ENCODE results near the gene C19orf44. TPM values are rescaled to one million over a fixed set of nuclear protein-coding genes. Genes with fewer than 3 reads are reported as not detected.

The C19orf44 gene
- total RNA-seq, 1 donor from 2014 or later, result 6.7 TPM

DNA sequence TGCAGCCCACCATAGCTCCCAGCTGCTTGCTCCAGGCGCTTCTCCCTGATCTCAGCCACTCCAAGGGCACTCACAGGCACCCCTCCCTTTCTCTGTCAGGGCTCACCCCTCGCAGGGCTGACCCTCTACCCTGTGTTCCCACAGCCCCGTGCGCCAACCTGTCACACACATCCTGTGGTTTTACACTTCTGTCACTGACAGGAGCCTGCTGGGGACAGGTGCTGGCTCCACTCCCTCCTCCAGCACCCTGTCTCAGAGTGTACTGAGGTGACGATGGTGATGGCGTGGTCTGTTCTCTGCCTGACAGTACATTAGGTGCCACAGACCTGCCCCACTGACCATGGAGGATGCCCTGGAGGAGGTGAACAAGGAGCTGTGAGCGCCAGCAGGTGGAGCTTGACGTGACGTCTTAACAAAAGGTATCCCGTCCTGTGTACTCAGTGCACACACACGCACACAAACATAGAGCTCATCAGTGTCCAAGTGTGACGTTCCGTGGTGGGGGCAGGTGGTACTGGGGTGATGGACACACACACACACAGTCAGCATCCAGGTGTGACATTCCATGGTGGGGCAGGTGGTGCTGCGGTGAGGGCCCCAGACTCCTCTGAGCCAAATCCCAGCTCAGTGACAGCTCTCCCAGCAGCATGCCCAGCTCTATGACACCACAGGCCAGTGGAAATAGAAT is 20.9 kb downstream of the C19orf44 start:
- Histone ChIP-seq H3K27ac (no peak overlapping the region), H3K9me3 (no peaks in the 10 kb centered on the region), H3K36me3 (peaks cover 68% of the 10 kb centered on the region), H3K27me3 (no peaks in the 10 kb centered on the region), H3K4me1 (no peaks in the 10 kb centered on the region), H3K4me3 (no peak overlapping the region)
- DNase-seq (no peak), ATAC-seq (no peak)
- TF ChIP-seq, protein P1, sequence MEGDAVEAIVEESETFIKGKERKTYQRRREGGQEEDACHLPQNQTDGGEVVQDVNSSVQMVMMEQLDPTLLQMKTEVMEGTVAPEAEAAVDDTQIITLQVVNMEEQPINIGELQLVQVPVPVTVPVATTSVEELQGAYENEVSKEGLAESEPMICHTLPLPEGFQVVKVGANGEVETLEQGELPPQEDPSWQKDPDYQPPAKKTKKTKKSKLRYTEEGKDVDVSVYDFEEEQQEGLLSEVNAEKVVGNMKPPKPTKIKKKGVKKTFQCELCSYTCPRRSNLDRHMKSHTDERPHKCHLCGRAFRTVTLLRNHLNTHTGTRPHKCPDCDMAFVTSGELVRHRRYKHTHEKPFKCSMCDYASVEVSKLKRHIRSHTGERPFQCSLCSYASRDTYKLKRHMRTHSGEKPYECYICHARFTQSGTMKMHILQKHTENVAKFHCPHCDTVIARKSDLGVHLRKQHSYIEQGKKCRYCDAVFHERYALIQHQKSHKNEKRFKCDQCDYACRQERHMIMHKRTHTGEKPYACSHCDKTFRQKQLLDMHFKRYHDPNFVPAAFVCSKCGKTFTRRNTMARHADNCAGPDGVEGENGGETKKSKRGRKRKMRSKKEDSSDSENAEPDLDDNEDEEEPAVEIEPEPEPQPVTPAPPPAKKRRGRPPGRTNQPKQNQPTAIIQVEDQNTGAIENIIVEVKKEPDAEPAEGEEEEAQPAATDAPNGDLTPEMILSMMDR (IDR thresholded peaks at IDR 0.05), result no peak
- intact Hi-C loops (cut with DNase I), result no loop called here

DNA sequence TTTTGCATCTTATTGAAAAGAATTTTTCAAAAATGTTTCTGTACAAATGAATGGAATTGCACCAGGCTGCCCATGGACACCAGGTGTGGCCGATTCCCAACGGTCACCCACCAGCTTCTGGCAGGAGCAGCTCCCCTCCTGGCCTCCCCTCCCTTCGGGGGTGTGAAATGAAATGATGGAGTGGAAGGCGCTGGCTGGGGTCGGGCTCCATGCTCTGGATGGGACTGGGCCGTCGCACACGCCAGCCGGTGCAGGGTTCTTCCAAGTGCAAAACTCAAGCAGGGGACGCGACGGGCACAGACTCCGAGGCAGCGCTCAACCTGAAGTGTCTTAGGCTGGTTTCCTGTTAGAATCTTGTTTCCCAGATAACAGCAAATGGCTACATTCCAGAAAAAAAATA is 21.9 kb downstream of the C19orf44 start:
- H3K4me1 ChIP-seq, result no peaks in the 10 kb centered on the region
- H3K27me3 ChIP-seq, result no peaks in the 10 kb centered on the region
- H3K27ac ChIP-seq, result no peak overlapping the region
- no peaks in the 10 kb centered on the region for H3K9me3 ChIP-seq
- TF ChIP-seq, protein P1 (IDR thresholded peaks at IDR 0.05), result no peak
- no peak overlapping the region for H3K4me3 ChIP-seq
- DNase-seq (no peak), ATAC-seq (no peak)
- intact Hi-C loops (cut with DNase I), result no loop called here
- peaks cover 73% of the 10 kb centered on the region for H3K36me3 ChIP-seq

DNA sequence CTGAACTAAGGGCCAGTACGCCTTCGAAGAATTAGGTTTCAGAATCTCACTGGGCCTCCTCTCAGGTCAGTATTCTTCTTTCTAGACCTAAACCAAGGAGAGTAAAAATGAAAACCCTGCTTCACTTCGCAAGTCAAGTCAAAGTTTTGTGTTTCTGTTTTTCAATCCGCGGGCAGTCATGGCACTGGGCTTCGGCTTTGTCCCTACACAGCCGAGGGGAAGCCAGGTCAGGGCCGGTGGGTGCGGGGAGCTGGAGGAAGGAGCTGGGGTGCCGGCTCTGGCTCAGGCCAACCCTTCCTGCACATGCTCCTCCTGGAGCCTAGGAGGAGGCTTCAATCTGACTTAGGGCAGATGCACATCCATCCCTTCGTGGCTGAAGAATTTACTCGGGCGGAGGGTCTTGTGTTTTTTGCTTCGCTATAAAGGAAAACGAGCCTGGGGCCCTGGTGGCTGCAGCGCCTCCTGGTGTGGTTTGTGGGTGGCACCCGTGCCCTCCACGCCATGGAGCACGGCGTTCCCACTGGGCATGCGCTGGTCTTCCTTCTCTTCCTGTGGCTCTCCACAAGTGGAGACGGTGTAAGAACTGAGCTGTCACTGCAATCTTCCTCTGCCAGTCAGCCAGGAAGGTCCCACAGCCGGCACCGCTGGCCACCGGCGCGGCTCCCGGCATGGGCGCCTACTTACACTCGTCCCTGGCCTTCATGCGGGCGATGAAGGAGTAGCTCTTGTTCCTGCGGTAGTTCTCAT is 22.5 kb downstream of the C19orf44 start:
- ATAC-seq (no peak), DNase-seq (no peak)
- Histone ChIP-seq H3K27me3 (no peaks in the 10 kb centered on the region), H3K9me3 (no peaks in the 10 kb centered on the region), H3K4me3 (no peak overlapping the region), H3K4me1 (no peaks in the 10 kb centered on the region), H3K36me3 (peaks cover 79% of the 10 kb centered on the region), H3K27ac (no peak overlapping the region)
- TF ChIP-seq, protein P1 (IDR thresholded peaks at IDR 0.05), result no peak
- intact Hi-C loops (cut with DNase I), result no loop called here

DNA sequence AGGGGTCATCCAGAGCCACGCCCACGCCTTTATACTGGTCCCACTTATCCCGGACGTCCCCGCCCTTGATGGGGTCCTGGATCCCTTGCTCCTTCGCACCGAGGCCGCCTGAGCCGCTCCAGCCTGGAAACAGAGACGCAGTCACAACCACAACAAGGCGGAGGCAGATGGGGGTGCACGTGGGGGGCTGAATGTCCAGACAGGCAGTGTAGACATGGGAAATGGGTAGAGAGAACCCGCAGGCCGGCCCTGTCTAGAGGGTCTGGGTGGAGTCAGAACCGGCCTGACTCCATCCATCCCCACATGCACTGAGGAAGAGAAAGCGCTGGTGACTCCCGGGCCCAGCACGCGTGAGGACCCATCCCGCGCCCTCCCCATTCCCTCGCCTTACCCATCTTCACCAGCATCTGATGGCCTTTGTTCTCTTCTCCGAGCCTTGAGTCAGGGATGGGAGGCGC is 23.1 kb downstream of the C19orf44 start:
- no peak overlapping the region for H3K4me3 ChIP-seq

DNA sequence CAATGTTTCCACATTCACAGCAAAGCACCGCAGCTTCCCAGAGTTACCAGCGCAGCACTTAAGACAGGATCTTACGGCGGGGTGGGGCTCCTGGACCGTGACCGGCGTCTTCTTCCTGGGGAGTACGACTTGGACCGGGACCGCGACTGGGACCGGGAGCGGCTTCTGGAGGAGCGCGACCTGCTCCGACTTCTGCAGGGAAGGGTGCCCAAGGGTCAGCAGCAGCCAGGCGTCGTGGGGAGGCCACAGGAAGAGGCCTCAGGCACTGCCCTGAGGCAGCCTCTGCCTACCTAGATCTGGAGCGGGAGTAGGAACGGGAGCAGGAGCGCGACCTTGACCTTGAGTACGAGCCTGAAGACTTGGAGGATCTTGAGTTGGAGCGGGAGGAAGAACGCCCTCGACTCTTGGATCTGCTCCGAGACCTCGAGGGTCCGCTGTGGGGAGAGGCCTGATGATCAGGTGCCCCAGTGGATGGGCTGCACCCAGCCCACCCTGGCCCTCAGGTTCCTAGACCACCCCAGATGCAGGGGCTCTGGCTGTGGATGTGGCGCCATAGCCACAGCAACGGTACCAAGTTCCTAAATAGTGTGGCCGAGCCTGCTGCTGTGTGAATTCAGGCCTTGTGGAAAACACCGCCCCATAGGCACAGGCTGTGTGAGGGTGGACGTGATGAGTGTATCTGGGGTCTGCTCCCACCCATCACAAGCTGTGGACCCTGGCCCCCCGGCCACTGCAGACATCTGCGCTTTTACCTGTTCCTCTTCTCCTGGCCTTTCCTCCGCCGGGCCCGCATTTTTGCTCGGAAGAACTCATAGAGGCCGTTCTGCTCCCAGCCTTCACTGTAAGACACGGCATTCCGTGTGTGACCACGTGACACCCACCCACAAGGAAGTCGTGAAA is 24.1 kb downstream of the C19orf44 start:
- intact Hi-C loops (cut with DNase I), result no loop called here
- DNase-seq (no peak), ATAC-seq (no peak)

More for the DNA sequence above, 23.1 kb downstream of the C19orf44 start:
- H3K4me1 ChIP-seq, result no peaks in the 10 kb centered on the region
- TF ChIP-seq, protein P1 (IDR thresholded peaks at IDR 0.05), result no peak
- H3K36me3 ChIP-seq, result peaks cover 85% of the 10 kb centered on the region
- H3K27me3 ChIP-seq, result no peaks in the 10 kb centered on the region
- DNase-seq, result no peak
- H3K27ac ChIP-seq, result no peak overlapping the region
- intact Hi-C loops (cut with DNase I), result no loop called here
- no peaks in the 10 kb centered on the region for H3K9me3 ChIP-seq
- no peak for ATAC-seq

More for the DNA sequence above, 24.1 kb downstream of the C19orf44 start:
- Histone ChIP-seq H3K4me1 (no peaks in the 10 kb centered on the region), H3K27me3 (no peaks in the 10 kb centered on the region), H3K4me3 (no peak overlapping the region), H3K27ac (no peak overlapping the region), H3K9me3 (no peaks in the 10 kb centered on the region), H3K36me3 (peaks cover 88% of the 10 kb centered on the region)
- TF ChIP-seq, protein P1 (IDR thresholded peaks at IDR 0.05), result no peak
